GM19025 (cell line): ENCODE results near the gene ANXA8.
"Not testable (repeated sequence)": the region's sequence is repeated elsewhere in the genome, so short reads cannot be mapped to it uniquely, and the experiment has no call there.

Experiments used
- ATAC-seq: cut with Tn5 transposase; IDR thresholded peaks from one replicate; pipeline ENCODE4 v1.9.1; 2021; ENCODE audit warnings: mild to moderate bottlenecking, low read depth, moderate library complexity; ENCODE audit not compliant: unreplicated experiment

Gene ANXA8, protein sequence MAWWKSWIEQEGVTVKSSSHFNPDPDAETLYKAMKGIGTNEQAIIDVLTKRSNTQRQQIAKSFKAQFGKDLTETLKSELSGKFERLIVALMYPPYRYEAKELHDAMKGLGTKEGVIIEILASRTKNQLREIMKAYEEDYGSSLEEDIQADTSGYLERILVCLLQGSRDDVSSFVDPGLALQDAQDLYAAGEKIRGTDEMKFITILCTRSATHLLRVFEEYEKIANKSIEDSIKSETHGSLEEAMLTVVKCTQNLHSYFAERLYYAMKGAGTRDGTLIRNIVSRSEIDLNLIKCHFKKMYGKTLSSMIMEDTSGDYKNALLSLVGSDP

GRCh38 chr10:47483923-47484322 is at the start of gene ANXA8:
Gene ANXA8 (minus strand): TSS chr10:47484115. CDS start chr10:47483933, 182 bp downstream.
- not testable (repeated sequence) for ATAC-seq

DNA sequence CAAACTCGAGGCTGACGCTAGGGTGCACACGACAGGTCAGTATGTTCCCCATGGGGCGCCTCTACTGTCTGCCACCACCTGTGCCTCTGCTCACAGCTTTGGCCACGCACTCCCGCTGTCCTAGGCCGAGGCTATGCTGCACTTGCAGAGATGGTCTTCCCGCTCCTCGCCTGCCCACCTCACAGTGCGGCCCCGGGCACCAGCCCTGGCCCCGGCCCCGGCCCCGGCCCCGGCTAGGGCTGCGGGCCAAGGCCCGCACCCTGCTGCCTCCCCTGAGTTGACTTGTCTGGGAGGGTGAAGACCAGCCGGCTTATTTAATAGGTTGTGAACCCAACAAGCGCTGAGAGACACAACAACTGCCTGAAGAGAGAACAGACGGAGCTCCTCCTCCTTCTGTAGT is 39.6 kb upstream of the ANXA8 start, which contains the start of gene AGAP9:
Gene AGAP9 (minus strand): TSS at position 164 of the 400 bp plus-strand sequence. CDS start 112 bp downstream, at position 52.
- ATAC-seq: not testable (repeated sequence)

DNA sequence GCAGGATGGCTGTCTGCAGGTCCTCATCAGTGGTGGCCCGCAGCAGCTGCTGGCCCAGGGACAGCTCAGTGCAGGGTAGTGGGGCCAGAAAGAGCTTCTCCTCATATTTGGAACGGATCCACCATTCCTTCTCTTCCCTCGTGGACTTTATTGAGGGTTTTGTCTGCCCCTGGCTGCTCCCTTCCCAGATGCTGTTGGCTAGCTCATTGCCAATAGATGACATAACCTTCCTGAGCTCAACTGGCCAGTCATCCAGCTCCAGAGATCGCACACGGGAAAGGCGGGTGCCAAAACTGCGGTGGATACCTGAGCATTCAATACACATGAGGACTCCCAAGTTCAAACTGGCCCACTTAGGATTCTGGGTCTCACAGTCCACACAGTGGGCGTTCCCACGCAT is 18.4 kb upstream of the ANXA8 start:
- not testable (repeated sequence) for ATAC-seq

DNA sequence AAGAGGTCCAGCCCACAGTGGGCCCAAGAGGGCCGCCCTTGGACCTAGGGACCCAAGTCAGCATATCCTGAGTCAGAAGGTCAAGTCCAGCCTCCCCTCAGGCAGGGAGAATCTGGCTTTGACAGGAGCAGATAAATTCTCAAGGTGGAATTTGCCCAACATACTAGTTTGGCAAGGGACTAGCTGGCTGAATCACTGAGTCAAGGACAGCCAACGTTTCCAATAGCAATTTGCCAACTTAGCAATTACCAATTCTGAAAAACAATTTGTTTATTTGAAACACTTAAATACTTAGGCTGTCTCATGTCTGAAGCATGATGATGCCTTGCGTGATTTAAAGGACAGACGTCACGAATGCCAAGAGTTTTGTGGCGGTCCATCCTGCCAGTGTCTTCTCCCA is 10.3 kb upstream of the ANXA8 start:
- not testable (repeated sequence) for ATAC-seq

DNA sequence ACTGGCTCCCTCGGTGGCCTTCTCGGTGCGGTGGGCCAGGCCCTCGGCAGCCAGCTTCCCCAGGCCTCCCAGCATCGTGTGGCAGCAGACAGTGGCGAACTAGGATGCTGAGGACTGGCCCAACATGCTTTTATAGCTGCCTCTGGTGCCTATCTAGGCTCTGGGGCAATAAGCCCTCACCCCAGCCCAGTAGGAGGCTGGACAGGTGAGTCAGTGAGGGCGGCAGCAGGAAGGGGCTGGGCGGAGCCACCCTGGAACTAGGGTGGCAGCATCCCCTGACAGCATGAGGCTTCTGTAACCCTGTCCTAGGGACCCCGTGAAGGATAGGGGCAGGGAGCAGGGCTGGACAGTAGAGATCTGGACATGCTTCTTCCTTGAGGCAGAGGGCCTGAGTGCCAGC is 7.7 kb upstream of the ANXA8 start, which contains the start of gene FAM25G:
Gene FAM25G (minus strand): TSS at position 101 of the 400 bp plus-strand sequence. CDS start 26 bp downstream, at position 75.
- not testable (repeated sequence) for ATAC-seq

DNA sequence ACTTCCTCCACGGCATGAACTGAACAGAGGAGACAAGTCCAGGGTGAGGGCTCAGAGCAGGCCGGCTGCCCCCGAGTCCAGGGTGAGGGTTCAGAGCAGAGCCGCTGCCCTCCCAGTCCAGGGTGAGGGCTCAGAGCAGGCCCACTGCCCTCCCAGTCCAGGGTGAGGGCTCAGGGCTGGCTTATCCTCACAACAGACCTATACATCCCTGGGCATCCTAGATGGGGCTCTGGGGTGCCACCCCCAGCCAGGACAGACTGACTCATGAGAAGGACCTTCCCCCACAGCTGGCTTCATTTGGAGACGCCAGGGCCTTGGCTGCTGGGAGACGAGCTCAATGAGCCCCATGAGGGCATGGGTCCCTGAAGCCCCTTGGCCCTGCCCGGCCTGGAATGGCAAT is 5.7 kb upstream of the ANXA8 start:
- not testable (repeated sequence) for ATAC-seq

DNA sequence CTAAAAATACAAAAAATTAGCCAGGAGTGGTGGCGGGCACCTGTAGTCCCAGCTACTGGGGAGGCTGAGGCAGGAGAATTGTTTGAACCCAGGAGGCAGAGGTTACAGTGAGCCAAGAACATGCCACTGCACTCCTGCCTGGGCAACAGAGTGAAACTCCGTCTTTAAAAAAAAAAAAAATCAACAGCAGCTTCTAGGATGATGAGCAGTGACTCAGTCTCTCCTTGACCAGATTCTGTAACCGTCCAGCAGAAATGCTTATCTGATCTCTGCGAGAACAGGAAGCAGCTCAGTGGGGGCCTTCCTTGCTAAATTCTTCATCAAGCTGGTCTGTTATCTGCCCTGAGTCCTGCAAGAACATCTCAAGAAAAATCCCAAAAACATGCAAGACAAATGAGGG is 2.0 kb upstream of the ANXA8 start:
- not testable (repeated sequence) for ATAC-seq

GRCh38 chr10:47484786-47485185 is 871 bp upstream of the ANXA8 start:
- not testable (repeated sequence) for ATAC-seq

GRCh38 chr10:47482367-47482766 is 1.5 kb downstream of the ANXA8 start:
- ATAC-seq: not testable (repeated sequence)

DNA sequence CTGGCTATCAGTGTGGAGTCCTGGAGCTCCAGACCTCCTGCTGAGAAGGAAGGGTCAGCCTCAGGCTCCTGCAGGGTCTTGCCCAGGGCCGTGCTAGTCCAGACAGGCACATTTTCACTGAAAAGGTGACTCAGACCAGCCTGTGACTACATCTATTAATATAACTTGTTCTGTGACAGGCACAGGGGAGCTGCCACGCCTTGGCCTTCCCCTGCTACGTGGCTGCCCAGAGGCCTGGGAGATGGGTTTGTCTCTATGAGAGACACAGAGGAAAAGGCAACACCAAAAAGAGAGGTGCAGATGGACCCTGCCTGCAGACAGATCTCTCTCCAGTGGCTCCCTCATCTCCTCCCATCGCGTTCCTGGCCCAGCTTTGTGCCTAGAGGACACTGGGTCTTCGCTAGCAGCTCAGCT is 2.1 kb downstream of the ANXA8 start:
- not testable (repeated sequence) for ATAC-seq

GRCh38 chr10:47481182-47481766 is 2.6 kb downstream of the ANXA8 start:
- not testable (repeated sequence) for ATAC-seq

GRCh38 chr10:47480133-47480532 is 3.8 kb downstream of the ANXA8 start:
- not testable (repeated sequence) for ATAC-seq

- ATAC-seq: not testable (repeated sequence)
These were observed 5.8 kb downstream of the ANXA8 start for GRCh38 chr10:47478114-47478513.

GRCh38 chr10:47477078-47477477 is 6.8 kb downstream of the ANXA8 start:
- not testable (repeated sequence) for ATAC-seq

GRCh38 chr10:47475101-47475500 is 8.8 kb downstream of the ANXA8 start:
- ATAC-seq: not testable (repeated sequence)

- ATAC-seq: not testable (repeated sequence)
These were observed 10.4 kb downstream of the ANXA8 start for GRCh38 chr10:47473516-47473915.

DNA sequence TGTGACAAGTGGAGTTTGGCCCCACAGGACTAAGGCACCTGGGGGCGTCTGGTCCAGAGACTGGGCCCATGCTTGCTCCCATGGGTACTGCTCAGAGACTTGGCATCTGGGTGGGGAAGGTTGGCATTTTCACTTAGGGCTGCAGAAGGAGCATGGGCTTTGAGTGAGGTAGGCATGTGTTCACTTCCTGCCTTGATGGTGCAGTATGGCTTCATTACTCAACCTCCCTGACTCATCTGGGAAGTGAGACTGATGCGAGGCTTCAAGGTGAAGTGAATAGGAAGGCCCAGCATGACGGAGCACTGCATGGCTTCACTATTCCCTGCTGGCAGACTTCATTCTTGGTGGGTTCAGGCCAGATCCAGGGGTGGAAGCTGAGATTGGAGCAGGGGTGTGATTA is 11.3 kb downstream of the ANXA8 start:
- peak; percentile 61 for ATAC-seq

DNA sequence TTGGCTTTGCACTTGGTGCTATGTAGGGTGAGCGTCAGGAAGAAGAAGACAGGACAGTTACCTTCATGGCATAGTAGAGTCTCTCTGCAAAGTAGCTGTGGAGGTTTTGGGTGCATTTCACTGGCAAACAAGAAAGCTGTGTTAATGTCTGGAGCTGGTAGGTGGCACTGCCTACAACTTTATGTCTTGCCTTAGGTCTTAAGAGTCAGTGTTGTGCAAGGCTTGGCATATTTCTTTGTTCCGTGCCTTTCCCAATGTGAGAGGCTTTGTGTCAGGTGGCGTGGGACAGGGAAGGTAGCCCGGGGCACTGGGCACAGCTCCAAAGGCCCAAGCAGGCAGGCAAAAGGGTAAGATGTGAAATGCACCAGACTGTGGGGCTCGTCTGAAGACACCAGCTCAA is 11.8 kb downstream of the ANXA8 start:
- not testable (repeated sequence) for ATAC-seq

GRCh38 chr10:47468731-47469528 is 15.0 kb downstream of the ANXA8 start:
- not testable (repeated sequence) for ATAC-seq

DNA sequence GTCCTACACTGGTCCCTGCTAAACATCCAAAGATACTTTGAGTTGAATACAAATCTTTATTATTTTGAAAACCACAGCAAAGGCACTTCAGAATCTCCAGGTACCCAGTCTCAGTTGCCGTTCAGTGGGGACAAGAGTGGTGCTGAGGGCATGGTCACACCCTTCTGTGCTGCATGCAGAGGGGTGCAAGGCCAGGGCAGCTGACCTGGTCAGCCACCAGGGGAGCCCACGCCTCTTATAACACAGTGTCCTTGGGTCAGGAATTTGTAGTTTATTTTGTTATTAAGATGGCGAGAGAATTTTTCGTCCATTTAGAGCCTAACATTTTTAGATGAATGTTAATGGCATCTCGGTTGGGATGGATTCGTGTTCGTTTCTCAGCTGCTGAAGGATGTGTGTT is 16.0 kb downstream of the ANXA8 start:
- ATAC-seq: not testable (repeated sequence)

GRCh38 chr10:47467458-47467857 is 16.5 kb downstream of the ANXA8 start:
- ATAC-seq: not testable (repeated sequence)
